D721Med (cell line): ENCODE results near the gene COL5A1.

Source experiments
- DNase-seq: peaks from one replicate; pipeline ENCODE4 v3.0.0; 2011; ENCODE audit warnings: low spot score; ENCODE audit not compliant: insufficient read length
- FAIRE-seq: peaks from 2 replicates; lab custom pipeline; 2011; peaks lifted over from hg19 to GRCh38; lab: Jason Lieb, UNC
- TF ChIP-seq, protein P1 (sequence below): IDR thresholded peaks from 2 replicates; pipeline ENCODE4 v1.5.1; 2012; ENCODE audit warnings: mild to moderate bottlenecking, control low read depth; ENCODE audit not compliant: insufficient read depth; ENCODE audit errors: missing control alignments

Gene COL5A1

DNA sequence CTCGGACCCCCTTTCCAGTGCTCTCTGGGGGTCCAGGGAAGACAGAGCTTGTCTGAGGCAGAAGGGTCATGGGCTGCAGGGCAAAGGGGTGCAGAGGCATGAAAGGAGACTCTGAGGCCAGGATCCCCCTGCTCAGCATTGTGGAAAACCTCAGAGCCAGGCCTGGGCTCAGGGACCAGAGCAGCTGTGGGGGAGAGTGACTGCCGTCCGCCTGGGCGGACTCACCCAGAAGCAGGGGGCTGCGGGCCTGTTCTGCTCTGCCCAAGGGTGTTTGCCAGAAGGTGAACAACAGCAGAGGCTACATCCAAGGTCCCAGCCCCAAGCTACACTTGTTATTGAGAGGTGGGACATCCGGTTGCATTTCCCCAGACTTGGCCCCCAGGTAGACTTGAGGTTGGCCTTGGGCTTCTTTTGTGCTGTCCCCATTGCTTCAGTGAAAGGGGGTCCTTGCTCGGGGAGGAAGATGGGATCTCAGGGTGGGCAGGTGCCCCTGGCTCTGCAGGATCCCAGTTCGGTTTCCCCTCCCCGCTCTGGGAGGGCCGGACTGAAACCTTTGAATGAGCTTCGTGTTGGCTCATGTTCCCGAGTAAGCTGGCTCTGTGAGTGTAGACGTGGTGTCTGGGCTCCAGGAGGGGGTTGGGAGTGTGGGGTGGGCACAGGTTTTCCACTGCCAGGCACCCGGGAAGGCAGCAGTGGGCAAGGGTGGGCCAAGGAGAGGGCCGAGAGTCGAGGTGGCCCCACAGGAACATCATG lies 92.1 kb downstream of the COL5A1 start:
- TF ChIP-seq, protein P1, sequence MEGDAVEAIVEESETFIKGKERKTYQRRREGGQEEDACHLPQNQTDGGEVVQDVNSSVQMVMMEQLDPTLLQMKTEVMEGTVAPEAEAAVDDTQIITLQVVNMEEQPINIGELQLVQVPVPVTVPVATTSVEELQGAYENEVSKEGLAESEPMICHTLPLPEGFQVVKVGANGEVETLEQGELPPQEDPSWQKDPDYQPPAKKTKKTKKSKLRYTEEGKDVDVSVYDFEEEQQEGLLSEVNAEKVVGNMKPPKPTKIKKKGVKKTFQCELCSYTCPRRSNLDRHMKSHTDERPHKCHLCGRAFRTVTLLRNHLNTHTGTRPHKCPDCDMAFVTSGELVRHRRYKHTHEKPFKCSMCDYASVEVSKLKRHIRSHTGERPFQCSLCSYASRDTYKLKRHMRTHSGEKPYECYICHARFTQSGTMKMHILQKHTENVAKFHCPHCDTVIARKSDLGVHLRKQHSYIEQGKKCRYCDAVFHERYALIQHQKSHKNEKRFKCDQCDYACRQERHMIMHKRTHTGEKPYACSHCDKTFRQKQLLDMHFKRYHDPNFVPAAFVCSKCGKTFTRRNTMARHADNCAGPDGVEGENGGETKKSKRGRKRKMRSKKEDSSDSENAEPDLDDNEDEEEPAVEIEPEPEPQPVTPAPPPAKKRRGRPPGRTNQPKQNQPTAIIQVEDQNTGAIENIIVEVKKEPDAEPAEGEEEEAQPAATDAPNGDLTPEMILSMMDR: no peak
- FAIRE-seq (no peak), DNase-seq (no peak)

- DNase-seq: no peak
- TF ChIP-seq, protein P1: no peak
- FAIRE-seq: no peak
Observed at GRCh38 chr9:134734270-134734669, 92.7 kb downstream of the COL5A1 start.

GRCh38 chr9:134735441-134736175 lies 94.0 kb downstream of the COL5A1 start:
- FAIRE-seq (no peak), DNase-seq (no peak)
- TF ChIP-seq, protein P1: no peak

- DNase-seq (no peak), FAIRE-seq (no peak)
- TF ChIP-seq, protein P1: no peak
Observed at GRCh38 chr9:134736791-134737497, 95.3 kb downstream of the COL5A1 start.

DNA sequence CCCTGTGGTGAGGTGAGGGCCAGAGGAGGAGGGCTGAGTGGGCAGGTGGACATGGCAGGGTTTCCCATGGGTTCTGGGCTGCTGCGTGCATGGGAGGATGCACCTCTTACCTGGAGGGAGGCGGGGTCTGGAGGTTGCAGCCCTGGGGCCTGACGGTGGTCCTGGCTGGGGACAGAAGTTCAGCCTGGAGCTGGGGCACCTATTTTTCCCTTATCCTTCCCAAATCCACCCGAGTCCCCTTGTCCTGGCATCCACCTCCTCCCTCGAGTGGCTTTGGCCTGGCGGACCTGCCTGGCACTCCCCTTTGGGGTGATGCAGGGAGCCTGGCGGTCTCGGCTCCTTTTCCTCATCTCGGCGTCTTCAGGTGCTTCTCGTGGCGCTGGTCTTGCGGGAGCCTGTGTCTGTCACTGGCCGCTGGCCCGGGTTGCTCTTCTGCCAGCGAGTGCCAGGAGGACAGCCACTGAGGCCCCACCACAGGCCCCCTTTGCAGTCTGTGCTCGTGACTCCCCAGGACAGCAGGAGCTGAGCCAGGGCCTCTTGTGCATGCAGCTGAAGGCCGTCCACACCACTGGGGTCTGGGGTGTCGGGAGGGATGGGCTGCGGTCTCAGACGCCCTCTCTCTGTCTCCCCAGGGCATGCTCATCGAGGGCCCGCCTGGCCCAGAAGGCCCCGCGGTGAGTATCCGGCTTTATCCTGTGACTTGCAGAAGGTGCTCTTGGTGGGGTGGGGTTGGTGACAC lies 96.4 kb downstream of the COL5A1 start:
- DNase-seq (no peak), FAIRE-seq (no peak)

More for the DNA sequence above, 96.4 kb downstream of the COL5A1 start:
- TF ChIP-seq, protein P1: no peak
